Posterior cingulate gyrus (tissue), 11 donors: ENCODE results near the gene DERL2.
"Not testable (repeated sequence)": the region's sequence is repeated elsewhere in the genome, so short reads cannot be mapped to it uniquely, and the experiment has no call there.

Experiments used
- DNase-seq, 10 donors: peaks; one replicate each; pipeline versions ENCODE4 v3.0.0 to v3.0.0-alpha.2; 2020 to 2021; ENCODE audit warnings: mixed read lengths in 3 of 10
- intact Hi-C: fragments of 100-400 bp; cut with DNase I; formaldehyde crosslinking; loops from one replicate; pipeline ENCODE4 v1.15.1; 2023

DERL2 gene

DNA sequence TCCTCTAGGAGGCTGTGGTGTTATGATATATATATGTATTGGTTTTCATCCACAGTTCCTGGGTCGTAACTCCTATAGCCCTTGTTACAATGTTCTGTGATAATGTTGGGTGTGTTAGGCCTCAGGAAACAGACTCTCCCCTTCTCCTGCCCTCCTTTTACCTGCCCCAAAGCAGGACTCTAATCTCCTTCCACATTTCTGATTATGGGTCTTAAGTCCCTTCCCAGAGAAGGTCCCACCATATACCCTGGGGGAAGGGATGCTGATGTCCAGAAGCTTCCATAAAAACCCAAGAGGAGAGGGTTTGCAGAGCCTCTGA lies 46.6 kb downstream of the DERL2 start:
- intact Hi-C loops, result loop anchor here (1.0 to 5.0 kb wide), 3 partner anchors 19 to 1213 kb away; partner anchors contain the start of genes C17orf100, DHX33, MED31 and RPAIN
- no peak for DNase-seq

DNA sequence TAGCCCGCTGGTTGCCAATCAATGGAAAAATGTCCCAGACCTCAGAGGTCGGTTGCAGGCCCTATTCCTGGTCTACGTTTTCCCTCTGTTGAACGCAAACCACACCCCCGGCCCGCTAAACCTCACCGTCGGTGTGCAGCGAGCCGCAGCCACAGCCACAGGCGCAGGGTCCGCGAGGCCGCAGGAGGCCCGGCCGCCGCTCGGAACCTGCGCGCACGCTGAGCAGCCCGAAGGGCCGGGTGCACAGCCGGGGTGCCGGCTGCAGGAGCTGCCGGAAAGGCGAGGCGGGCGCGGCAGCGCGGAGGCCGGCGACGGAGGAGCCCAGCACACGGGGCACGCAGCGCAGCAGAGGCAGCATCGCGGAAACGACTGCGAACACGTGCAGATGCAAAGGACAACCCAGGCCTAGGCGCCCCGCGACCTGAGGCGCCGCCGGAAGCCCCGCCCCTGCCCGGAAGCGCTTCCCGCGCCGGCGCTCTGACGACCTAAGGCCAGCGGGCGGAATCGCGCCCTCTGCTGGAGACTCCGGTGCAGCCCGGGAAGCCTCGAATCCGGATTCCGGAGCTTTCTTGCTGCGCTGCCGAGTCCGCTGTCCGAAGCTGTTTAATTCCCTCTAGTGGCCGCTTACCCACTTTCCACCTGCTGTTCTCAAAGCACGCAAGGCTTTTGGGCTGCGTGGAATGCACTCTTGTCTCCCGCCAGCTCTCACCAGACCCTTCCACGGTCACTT lies 47.1 kb downstream of the DERL2 start, which contains the start of gene C1QBP:
TSS of gene C1QBP (minus strand) at position 440 of the 730 bp plus-strand sequence. CDS start at position 358, 82 bp downstream.
- peak; percentile 84 to 99 (median 90) for DNase-seq
- intact Hi-C loops, result loop anchor here (1.0 to 5.0 kb wide), 3 partner anchors 19 to 1213 kb away; partner anchors contain the start of genes C17orf100, DHX33, MED31 and RPAIN

GRCh38 chr17:5437721-5438317 lies 48.2 kb downstream of the DERL2 start:
- intact Hi-C loops, result loop anchor here (2.0 to 5.0 kb wide), 2 partner anchors 31 to 1214 kb away; partner anchors contain the start of genes C17orf100, DHX33 and MED31
- DNase-seq, result no peak

- peak in 1 of 10 donors; percentile 33 for DNase-seq
- intact Hi-C loops, result loop anchor here (5.0 kb wide), 1 partner anchor 1216 kb away; the partner anchor contains the start of genes C17orf100 and MED31
Observed at GRCh38 chr17:5435781-5436315, 50.1 kb downstream of the DERL2 start.

DNA sequence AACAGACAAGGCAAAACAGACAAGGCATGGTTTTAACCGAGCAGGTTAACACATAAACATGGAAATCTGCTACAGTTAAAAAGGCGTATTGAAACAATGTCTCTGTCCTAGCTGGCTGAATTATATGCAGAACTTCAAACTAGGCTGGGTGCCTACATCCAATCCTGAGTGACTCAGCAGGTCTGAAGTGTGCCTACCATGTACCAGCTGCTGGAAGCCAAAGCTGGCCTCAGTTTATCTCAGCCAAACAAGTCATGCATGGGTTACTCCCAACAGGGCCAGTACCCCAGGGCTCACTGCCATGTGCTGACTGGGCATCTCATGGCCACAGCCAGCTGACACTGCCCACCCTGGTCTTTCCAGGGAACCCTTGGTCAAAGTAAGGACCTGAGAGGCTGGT lies 51.0 kb downstream of the DERL2 start:
- DNase-seq, result peak in 1 of 10 donors; percentile 65
- intact Hi-C loops, result loop anchor here (5.0 kb wide), 1 partner anchor 1217 kb away; the partner anchor contains the start of genes C17orf100 and MED31

- intact Hi-C loops, result no loop called here
- DNase-seq, result no peak
Observed at GRCh38 chr17:5431949-5432556, 53.9 kb downstream of the DERL2 start.

- intact Hi-C loops, DNase-seq: not testable (repeated sequence)
Observed at GRCh38 chr17:5431234-5431633, 54.7 kb downstream of the DERL2 start.

- intact Hi-C loops, result no loop called here
- DNase-seq, result no peak
Observed at GRCh38 chr17:5430413-5430999, 55.5 kb downstream of the DERL2 start.

DNA sequence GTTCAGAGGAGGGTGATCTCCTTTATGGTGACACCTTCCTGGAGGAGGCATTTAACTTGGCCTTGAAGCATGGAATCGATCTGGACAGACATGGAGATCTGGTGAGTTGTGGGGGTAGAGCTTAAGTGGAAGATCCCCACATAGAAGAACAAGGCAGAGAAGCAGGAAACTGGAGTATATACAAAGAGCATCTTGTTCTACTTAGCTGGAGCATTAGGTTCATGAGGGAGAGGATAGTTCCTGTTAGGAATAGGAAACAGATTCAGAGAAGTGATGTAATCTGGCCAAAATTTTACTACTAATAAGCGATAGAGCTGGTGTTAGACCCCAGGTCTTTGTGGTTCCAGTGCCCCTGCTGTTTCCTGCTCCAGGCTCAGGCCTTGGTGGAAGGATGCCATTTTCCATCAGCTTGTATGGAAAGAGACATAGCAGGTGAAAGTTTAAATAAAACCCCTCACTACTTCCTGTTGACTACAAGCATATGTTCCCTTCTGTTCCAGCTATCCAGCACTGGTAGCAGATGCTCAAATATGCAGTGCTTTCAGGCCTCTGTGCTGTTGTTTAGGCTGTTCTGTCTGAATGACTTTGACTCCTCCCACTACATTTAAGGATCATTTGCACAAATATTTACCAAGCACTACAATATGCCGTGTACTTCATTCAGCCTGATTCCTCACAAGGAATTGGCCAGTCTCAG lies 56.6 kb downstream of the DERL2 start:
- DNase-seq, result no peak
- intact Hi-C loops, result no loop called here

GRCh38 chr17:5425826-5426225 lies 60.2 kb downstream of the DERL2 start:
- no peak for DNase-seq
- intact Hi-C loops, result no loop called here

DNA sequence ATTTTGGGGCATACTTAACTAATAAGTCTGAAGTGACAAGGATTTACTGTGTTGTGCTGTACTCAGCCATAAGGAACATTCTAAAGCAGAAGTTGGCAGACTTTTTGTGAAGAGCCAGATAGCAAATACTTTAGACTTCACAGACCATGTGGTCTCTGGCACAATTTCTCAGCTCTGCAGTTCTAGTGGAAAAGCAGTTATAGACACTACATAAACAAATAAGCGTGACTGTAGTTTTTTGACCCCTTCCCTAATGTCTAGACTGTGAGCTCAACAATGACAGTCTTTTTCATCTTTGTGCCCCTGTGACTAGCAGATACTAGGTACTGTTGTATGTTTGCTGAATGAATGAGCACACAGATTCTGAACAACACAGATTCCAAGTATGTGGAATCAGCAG lies 61.1 kb downstream of the DERL2 start:
- no peak for DNase-seq
- intact Hi-C loops, result no loop called here

DNA sequence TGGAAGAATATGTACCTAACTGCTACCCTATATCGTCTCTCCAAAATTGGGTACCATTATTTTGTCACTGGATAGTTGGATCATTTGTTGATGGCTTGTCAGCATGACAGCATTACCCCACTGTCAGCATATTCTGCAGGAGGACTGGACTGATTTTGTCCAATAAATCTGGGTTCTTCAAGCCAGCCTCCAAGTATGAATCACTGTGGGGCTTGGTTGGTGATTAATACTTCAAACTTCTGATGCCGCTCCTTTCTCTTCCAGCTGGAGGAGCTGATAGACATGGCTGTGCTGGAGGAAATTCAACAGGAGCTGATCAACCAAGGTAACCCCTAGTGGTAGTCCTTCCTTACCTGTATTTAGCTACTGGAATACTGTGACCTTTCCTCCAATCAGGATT lies 63.5 kb downstream of the DERL2 start:
- intact Hi-C loops, result no loop called here
- DNase-seq, result no peak
